Rectal smooth muscle tissue (tissue), 1 donor: Measurements from ENCODE around the gene SPECC1L.

Experiments used
- H3K27ac ChIP-seq: one replicate; pipeline ENCODE4 v1.7.0; 2013; ENCODE audit warnings: low read depth, low read length, inconsistent platforms
- H3K27me3 ChIP-seq: one replicate; pipeline ENCODE4 v1.7.0; 2013; ENCODE audit warnings: low read length; ENCODE audit not compliant: control insufficient read depth, insufficient read depth
- H3K36me3 ChIP-seq: one replicate; pipeline ENCODE4 v1.7.0; 2013; ENCODE audit warnings: low read length; ENCODE audit not compliant: control insufficient read depth, insufficient read depth
- H3K4me1 ChIP-seq: one replicate; pipeline ENCODE4 v1.7.0; 2013; ENCODE audit warnings: low read length; ENCODE audit not compliant: control insufficient read depth, insufficient read depth
- H3K4me3 ChIP-seq: one replicate; pipeline ENCODE4 v1.7.0; 2013; ENCODE audit warnings: low read length
- H3K9ac ChIP-seq: one replicate; pipeline ENCODE4 v1.7.0; 2013; ENCODE audit warnings: low read length

The SPECC1L gene

GRCh38 chr22:24404561-24405275, 134.1 kb downstream of the SPECC1L start:
- Histone ChIP-seq H3K4me1 (peaks cover 13% of the 10 kb centered on the region), H3K36me3 (peaks cover 7% of the 10 kb centered on the region), H3K27me3 (no peaks in the 10 kb centered on the region)

GRCh38 chr22:24405631-24406321, 135.1 kb downstream of the SPECC1L start:
- Histone ChIP-seq H3K27ac (no peak overlapping the region), H3K4me1 (peaks cover 10% of the 10 kb centered on the region)

More at GRCh38 chr22:24404561-24405275, 134.1 kb downstream of the SPECC1L start:
- no peak overlapping the region for H3K9ac ChIP-seq
- H3K27ac ChIP-seq: no peak overlapping the region
- no peak overlapping the region for H3K4me3 ChIP-seq

GRCh38 chr22:24406322-24407277, 136.0 kb downstream of the SPECC1L start:
- Histone ChIP-seq H3K36me3 (peaks cover 7% of the 10 kb centered on the region), H3K4me3 (no peak overlapping the region), H3K4me1 (peaks cover 10% of the 10 kb centered on the region), H3K27me3 (no peaks in the 10 kb centered on the region), H3K9ac (no peak overlapping the region), H3K27ac (no peak overlapping the region)

More at GRCh38 chr22:24405631-24406321, 135.1 kb downstream of the SPECC1L start:
- Histone ChIP-seq H3K27me3 (no peaks in the 10 kb centered on the region), H3K9ac (no peak overlapping the region), H3K4me3 (no peak overlapping the region), H3K36me3 (peaks cover 7% of the 10 kb centered on the region)

- Histone ChIP-seq H3K27ac (no peak overlapping the region), H3K4me3 (no peak overlapping the region), H3K27me3 (no peaks in the 10 kb centered on the region), H3K9ac (no peak overlapping the region), H3K4me1 (peaks cover 8% of the 10 kb centered on the region), H3K36me3 (peaks cover 8% of the 10 kb centered on the region)
These were observed 136.6 kb downstream of the SPECC1L start for GRCh38 chr22:24407278-24407665.

GRCh38 chr22:24407884-24408283, 137.3 kb downstream of the SPECC1L start:
- Histone ChIP-seq H3K4me1 (peaks cover 2% of the 10 kb centered on the region), H3K27me3 (no peaks in the 10 kb centered on the region), H3K27ac (no peak overlapping the region), H3K4me3 (no peak overlapping the region), H3K36me3 (peaks cover 10% of the 10 kb centered on the region), H3K9ac (no peak overlapping the region)

- Histone ChIP-seq H3K27me3 (no peaks in the 10 kb centered on the region), H3K4me3 (no peak overlapping the region), H3K27ac (no peak overlapping the region), H3K4me1 (no peaks in the 10 kb centered on the region), H3K36me3 (peaks cover 10% of the 10 kb centered on the region), H3K9ac (no peak overlapping the region)
These were observed 138.0 kb downstream of the SPECC1L start for GRCh38 chr22:24408630-24409029.

GRCh38 chr22:24409707-24410106, 139.1 kb downstream of the SPECC1L start:
- H3K36me3 ChIP-seq: peaks cover 13% of the 10 kb centered on the region
- H3K4me1 ChIP-seq: no peaks in the 10 kb centered on the region

GRCh38 chr22:24410110-24410856, 139.7 kb downstream of the SPECC1L start:
- Histone ChIP-seq H3K9ac (no peak overlapping the region), H3K4me3 (no peak overlapping the region), H3K27ac (no peak overlapping the region), H3K36me3 (peaks cover 15% of the 10 kb centered on the region), H3K27me3 (no peaks in the 10 kb centered on the region), H3K4me1 (no peaks in the 10 kb centered on the region)

More at GRCh38 chr22:24409707-24410106, 139.1 kb downstream of the SPECC1L start:
- Histone ChIP-seq H3K9ac (no peak overlapping the region), H3K27me3 (no peaks in the 10 kb centered on the region), H3K4me3 (no peak overlapping the region), H3K27ac (no peak overlapping the region)

- Histone ChIP-seq H3K36me3 (peaks cover 15% of the 10 kb centered on the region), H3K4me3 (no peak overlapping the region), H3K9ac (no peak overlapping the region), H3K4me1 (no peaks in the 10 kb centered on the region), H3K27ac (no peak overlapping the region), H3K27me3 (no peaks in the 10 kb centered on the region)
These were observed 140.8 kb downstream of the SPECC1L start for GRCh38 chr22:24411256-24412004.

GRCh38 chr22:24412274-24412673, 141.6 kb downstream of the SPECC1L start:
- Histone ChIP-seq H3K27ac (no peak overlapping the region), H3K36me3 (peaks cover 15% of the 10 kb centered on the region), H3K4me3 (no peak overlapping the region), H3K27me3 (no peaks in the 10 kb centered on the region), H3K4me1 (no peaks in the 10 kb centered on the region), H3K9ac (no peak overlapping the region)

GRCh38 chr22:24413271-24413670, 142.6 kb downstream of the SPECC1L start:
- Histone ChIP-seq H3K4me1 (no peaks in the 10 kb centered on the region), H3K4me3 (no peak overlapping the region), H3K9ac (no peak overlapping the region), H3K27ac (no peak overlapping the region), H3K36me3 (peaks cover 17% of the 10 kb centered on the region), H3K27me3 (no peaks in the 10 kb centered on the region)
